Muscle of leg (tissue), 11 donors: Measurements from ENCODE around the gene NSG2. TPM values are rescaled to one million over a fixed set of nuclear protein-coding genes. Genes with fewer than 3 reads are reported as not detected.

ENCODE experiments used
- DNase-seq: peaks from one replicate; pipeline ENCODE4 v3.0.0; 2013
- H3K27ac ChIP-seq: one replicate; pipeline ENCODE4 v1.5.1; 2013; ENCODE audit warnings: mild to moderate bottlenecking, low read length, control low read depth
- H3K27me3 ChIP-seq: one replicate; pipeline ENCODE4 v1.6.1; 2013; ENCODE audit warnings: low read length; ENCODE audit not compliant: control insufficient read depth, insufficient read depth
- H3K36me3 ChIP-seq: one replicate; pipeline ENCODE4 v1.6.1; 2013; ENCODE audit warnings: low read length; ENCODE audit not compliant: control insufficient read depth, insufficient read depth
- H3K4me1 ChIP-seq: one replicate; pipeline ENCODE4 v1.6.1; 2013; ENCODE audit warnings: low read length; ENCODE audit not compliant: control insufficient read depth, insufficient read depth
- H3K4me3 ChIP-seq: one replicate; pipeline ENCODE4 v1.5.1; 2013; ENCODE audit warnings: low read length, control low read depth
- H3K9me3 ChIP-seq: replicated peaks from 2 replicates; pipeline ENCODE4 v1.6.1; 2013; ENCODE audit warnings: low read depth, low read length; ENCODE audit not compliant: control insufficient read depth
- WGBS: methylation state at CpG from one replicate; pipeline ENCODE4 v1.1.5; 2013; ENCODE audit warnings: missing lambda C conversion rate; ENCODE audit not compliant: insufficient coverage; 5-methylcytosine and 5-hydroxymethylcytosine counted together
- polyA plus RNA-seq, 8 donors: library from polyadenylated mRNA; unstranded; fragments of 120-200 nt; gene quantifications; one replicate each; pipeline versions ENCODE4 v1.2.1 to v1.2.3, GENCODE V29; 2013; ENCODE audit warnings: inconsistent platforms in 1 of 8, low replicate concordance in 1 of 8; ENCODE audit not compliant: insufficient read length in 8 of 8, insufficient read depth in 1 of 8
- total RNA-seq: library from RNA; stranded (reverse); fragments of 120-200 nt; gene quantifications from one replicate; pipeline ENCODE4 v1.2.4, GENCODE V29; 2013

NSG2 gene
- total and polyA plus RNA-seq, 9 donors = 0.14 to 1.6 (median 0.48) TPM; not detected in 2

DNA sequence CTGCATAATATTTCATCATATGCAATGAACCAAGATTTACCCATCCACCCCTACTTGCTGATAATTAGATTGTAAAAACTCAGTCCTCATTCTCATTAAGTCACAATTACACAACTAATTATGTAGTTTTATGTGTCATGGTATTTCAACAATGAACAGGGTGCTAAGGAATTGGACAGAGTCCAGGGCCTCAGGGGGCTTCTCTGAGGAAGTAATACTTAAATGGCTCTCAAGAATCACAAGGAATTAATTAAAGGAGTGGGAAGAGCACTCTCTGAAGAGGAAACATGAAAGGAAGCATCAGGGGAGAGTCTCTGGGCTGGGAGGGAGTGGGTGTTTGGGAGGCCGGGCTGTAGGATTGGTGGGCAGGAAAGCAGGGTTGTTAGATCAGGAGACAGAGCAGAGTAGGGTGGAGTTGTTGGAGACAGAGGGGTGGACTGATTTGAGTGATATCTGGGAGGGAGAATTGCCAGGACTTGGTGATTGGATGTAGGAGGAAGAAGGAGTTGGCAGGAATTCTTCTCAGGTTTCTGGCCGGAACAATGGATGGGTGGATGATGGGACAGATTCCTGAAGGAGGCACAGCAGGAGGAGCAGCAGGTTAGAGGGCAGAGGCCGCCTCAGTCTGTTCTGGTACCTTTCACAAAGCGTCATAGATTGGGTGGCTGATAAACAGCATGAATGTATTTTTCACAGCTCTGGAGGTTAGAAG, 23.0 kb upstream of the NSG2 start:
- no peaks in the 10 kb centered on the region for H3K36me3 ChIP-seq
- H3K4me3 ChIP-seq = no peak overlapping the region
- WGBS = 45% methylated on average over 3 of the region's 4 CpGs
- DNase-seq = no peak
- H3K27ac ChIP-seq = no peak overlapping the region
- H3K4me1 ChIP-seq = no peaks in the 10 kb centered on the region
- no peaks in the 10 kb centered on the region for H3K9me3 ChIP-seq
- peaks cover 7% of the 10 kb centered on the region for H3K27me3 ChIP-seq

DNA sequence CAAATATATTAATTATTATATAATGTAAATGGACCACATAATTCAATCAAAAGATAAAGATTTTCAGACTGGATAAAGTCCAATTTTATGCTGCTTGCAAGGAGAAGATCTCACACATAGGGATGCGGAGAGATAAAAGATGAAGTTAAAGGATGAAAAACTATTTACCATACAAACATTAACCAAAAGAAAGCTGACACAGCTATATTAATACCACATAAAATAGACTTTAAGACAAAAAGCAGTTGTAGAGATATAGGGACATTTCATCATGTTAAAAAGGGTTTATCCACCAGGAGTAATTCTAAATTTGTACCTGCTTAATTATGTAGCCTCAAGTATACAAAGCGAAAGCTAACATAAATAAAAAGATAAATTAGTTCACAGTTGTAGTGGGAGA, 15.2 kb upstream of the NSG2 start:
- Histone ChIP-seq H3K9me3 (no peaks in the 10 kb centered on the region), H3K4me3 (no peak overlapping the region), H3K4me1 (no peaks in the 10 kb centered on the region), H3K36me3 (no peaks in the 10 kb centered on the region), H3K27me3 (peaks cover 3% of the 10 kb centered on the region), H3K27ac (no peak overlapping the region)
- DNase-seq = no peak
- no CpG with 5 or more reads among the region's 2 CpGs for WGBS

GRCh38 chr5:174044466-174045254, 846 bp upstream of the NSG2 start:
- Histone ChIP-seq H3K36me3 (no peaks in the 10 kb centered on the region), H3K27me3 (peaks cover 2% of the 10 kb centered on the region), H3K9me3 (no peaks in the 10 kb centered on the region), H3K4me1 (no peaks in the 10 kb centered on the region), H3K4me3 (no peak overlapping the region), H3K27ac (no peak overlapping the region)
- no peak for DNase-seq
- WGBS = no CpG with 5 or more reads among the region's 6 CpGs

DNA sequence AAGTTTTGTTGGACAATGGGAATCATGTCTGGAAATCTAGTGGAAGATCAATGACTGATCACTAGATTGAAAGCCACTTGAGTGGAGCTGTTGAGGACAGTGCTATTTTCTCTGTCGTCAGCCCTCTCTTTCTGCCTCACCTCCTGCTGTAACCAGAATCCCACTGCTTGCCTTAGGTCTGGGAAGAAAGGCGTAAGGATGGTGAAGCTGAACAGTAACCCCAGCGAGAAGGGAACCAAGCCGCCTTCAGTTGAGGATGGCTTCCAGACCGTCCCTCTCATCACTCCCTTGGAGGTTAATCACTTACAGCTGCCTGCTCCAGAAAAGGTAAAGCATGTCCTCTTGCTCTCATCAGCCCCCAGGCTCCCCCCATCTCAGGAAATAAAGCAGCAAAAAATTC, 1.1 kb downstream of the NSG2 start:
- Histone ChIP-seq H3K36me3 (no peaks in the 10 kb centered on the region), H3K27me3 (no peaks in the 10 kb centered on the region), H3K4me3 (no peak overlapping the region), H3K27ac (no peak overlapping the region), H3K9me3 (no peaks in the 10 kb centered on the region), H3K4me1 (no peaks in the 10 kb centered on the region)
- WGBS = 45% methylated on average over 4 of the region's 5 CpGs
- DNase-seq = no peak

DNA sequence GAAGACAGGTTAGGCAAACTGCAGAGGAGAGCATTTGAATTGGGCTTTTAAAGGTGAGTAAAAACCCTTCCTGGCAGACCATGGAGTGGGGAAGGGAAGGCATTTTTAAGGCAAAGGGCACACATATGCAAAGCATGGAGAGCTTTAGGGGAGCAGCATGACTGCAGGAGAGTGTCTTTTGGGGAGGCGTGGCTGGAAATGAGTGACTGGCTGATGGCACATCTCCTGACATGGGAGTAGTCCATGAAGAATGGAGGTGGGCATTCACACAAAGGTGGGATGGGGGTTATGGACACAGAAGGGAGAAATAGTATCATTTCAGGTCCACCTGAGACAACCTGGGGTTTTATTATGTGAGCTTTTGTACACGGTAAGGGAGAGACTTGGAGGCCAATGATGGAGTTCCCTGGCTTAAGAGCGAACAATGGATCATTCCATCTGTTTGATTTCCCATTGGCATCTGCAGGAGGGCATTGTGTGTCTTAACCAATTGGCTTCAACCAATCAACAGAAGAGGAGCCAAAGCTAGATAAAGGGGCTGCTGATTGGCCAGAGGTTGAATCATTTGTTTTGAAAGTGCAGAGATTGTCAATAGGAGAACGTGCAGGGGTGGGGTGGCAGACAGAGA, 2.1 kb downstream of the NSG2 start:
- 77% methylated on average over 3 of the region's 4 CpGs for WGBS
- Histone ChIP-seq H3K9me3 (no peaks in the 10 kb centered on the region), H3K27me3 (no peaks in the 10 kb centered on the region), H3K4me3 (no peak overlapping the region), H3K4me1 (no peaks in the 10 kb centered on the region), H3K36me3 (no peaks in the 10 kb centered on the region), H3K27ac (no peak overlapping the region)
- no peak for DNase-seq

- no peak overlapping the region for H3K4me3 ChIP-seq
- no peak for DNase-seq
- H3K4me1 ChIP-seq = no peaks in the 10 kb centered on the region
- H3K27ac ChIP-seq = no peak overlapping the region
- no peaks in the 10 kb centered on the region for H3K9me3 ChIP-seq
- H3K27me3 ChIP-seq = peaks cover 4% of the 10 kb centered on the region
- 43% methylated on average over 2 of the region's 5 CpGs for WGBS
- H3K36me3 ChIP-seq = no peaks in the 10 kb centered on the region
These were observed 7.1 kb downstream of the NSG2 start for GRCh38 chr5:174052636-174053035.

DNA sequence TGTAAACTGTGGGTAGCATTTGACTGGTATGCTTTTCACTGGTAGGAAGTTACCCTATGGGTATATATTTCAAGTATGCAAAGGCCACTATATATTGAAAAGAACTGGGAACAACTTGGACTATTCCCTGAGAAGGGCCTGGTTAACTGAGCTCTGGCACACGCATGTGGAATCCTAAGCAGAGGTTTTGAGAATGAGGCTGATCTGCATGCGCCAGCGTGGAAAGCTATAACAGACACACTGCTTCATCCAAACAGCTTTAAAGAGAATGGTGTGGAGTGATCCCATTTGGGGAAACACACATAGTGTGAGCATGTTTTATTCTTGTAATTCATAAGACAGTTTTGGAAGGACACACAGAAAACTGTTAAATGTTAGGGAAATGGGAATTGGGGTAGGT, 8.4 kb downstream of the NSG2 start:
- no peak overlapping the region for H3K27ac ChIP-seq
- no peaks in the 10 kb centered on the region for H3K9me3 ChIP-seq
- peaks cover 4% of the 10 kb centered on the region for H3K27me3 ChIP-seq
- no peak overlapping the region for H3K4me3 ChIP-seq
- H3K4me1 ChIP-seq = no peaks in the 10 kb centered on the region
- peak; percentile 45 for DNase-seq
- no CpG with 5 or more reads among the region's 3 CpGs for WGBS
- H3K36me3 ChIP-seq = no peaks in the 10 kb centered on the region

- no peak for DNase-seq
- WGBS = 90% methylated on average over 2 of the region's 4 CpGs
- H3K4me3 ChIP-seq = no peak overlapping the region
These were observed 10.8 kb downstream of the NSG2 start for GRCh38 chr5:174056064-174056847.

GRCh38 chr5:174057206-174057605, 11.7 kb downstream of the NSG2 start:
- DNase-seq = peak; percentile 58
- Histone ChIP-seq H3K36me3 (no peaks in the 10 kb centered on the region), H3K27me3 (peaks cover 4% of the 10 kb centered on the region), H3K9me3 (no peaks in the 10 kb centered on the region), H3K4me1 (no peaks in the 10 kb centered on the region), H3K27ac (no peak overlapping the region), H3K4me3 (no peak overlapping the region)
- WGBS = no CpG with 5 or more reads among the region's 6 CpGs

More at GRCh38 chr5:174056064-174056847, 10.8 kb downstream of the NSG2 start:
- Histone ChIP-seq H3K4me1 (no peaks in the 10 kb centered on the region), H3K27me3 (peaks cover 4% of the 10 kb centered on the region), H3K27ac (no peak overlapping the region), H3K9me3 (no peaks in the 10 kb centered on the region), H3K36me3 (no peaks in the 10 kb centered on the region)
